NCI-H128 (cell line): ENCODE results near the gene SYNPO2L.

Experiments
- DNase-seq: peaks from one replicate; lab custom pipeline; 2025; ENCODE audit not compliant: unreplicated experiment; lab: John Stamatoyannopoulos, UW

SYNPO2L gene

DNA sequence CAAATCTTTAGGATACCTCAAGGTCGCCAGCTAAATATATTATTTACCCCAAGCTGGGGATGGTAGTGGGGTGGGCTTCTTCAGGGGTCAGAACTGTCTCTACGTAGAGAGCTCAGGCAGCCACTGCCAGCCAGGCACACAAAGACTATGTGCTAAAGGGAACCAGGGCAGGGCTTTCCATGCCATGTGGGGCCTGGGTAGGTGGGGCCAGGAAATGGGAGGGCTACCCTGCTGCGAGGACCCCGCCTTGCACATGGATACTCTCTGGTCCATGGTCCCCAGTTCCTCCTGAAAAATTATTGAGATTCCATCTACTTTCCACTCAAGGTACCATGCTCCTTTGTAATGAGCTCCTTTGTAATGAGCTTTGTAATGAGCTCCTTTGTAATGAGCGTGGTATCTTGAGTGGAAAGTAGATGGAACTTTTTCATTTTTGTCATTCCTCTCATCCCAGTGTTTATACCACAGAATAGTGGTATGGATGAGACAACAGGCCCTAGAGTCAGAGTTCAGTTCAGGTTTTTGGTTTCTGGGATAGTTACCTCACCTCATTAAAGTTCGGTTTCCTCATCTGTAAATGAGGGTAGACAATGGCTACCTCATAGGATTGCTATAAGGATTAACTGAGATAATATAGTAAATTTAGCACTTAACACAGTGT is 5.8 kb downstream of the SYNPO2L start:
- no peak for DNase-seq

DNA sequence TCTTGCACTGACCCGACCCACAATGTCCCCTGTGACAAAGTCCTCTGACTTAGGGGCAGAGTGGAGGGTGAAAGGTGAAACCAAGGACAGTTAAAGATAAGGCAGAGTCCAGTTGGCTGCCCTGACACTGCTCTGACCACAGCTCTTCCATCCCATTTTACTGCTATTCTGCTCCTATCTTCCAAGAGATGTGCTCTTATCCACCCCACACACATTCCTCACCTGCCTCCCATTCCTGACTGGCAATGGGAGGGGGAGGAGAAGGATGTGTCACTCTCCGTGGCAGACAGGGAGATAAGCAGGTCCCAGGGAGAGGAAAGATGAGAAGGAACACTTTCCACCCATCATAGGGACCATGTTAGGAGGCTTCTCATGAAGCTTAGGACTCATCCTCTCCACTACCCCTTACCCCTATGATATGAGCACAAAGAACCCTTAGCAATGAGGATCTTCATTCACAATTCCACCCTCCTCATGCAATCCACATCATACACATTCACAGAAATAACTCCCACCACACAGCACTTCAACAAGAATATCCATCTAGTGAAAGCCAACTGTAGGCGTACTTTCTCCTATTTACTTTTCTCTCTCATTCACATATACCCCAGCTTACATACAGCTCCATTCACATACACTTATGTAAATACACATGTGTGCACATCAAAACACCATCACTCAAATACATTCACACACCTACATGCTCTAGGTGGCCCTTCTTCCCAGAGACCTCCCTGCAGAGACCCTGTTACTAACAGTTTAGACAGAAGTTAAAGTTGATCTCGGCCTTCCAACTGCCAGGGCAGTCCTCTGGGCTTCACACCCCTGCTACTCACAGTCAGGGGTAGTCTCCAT is 6.6 kb downstream of the SYNPO2L start:
- DNase-seq, result no peak

DNA sequence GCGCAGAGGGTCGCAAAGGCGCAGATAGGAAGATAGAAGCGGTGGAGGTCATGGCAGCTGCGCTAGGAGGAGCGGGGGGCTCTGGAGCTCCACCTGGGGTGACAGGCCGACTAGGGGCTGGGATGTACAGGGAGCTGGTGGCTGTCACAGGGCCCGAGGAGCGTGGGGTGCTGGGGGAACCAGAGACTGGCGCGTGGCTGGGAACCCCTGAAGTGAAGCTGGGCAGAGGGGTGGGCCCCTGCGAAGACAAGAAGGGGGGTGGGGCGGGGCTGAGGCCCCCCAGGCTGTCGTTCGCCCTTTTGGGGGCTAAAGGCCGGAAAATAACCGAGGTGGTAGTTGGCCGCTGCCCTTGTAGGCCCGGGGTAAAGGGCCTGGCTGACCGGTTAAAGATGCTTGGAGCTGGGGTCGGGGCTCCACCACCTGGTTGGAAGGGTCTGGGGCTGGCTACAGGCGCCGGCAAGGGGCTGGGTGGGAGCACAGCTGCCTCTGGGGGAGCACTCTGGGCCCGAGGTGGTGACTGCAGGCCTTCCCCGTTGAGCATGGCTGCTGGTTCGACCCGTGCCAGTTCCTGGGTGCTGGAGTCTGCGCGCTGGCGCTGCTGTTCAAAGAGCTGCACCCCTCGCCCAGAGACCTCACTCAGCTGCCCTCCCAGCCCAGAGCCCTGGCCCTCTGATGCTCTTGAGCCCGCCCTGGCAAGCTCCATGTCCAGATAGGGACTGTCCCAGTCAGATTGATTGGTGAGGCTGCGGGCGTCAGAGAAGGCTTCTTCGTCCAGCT is 7.8 kb downstream of the SYNPO2L start:
- DNase-seq, result no peak

DNA sequence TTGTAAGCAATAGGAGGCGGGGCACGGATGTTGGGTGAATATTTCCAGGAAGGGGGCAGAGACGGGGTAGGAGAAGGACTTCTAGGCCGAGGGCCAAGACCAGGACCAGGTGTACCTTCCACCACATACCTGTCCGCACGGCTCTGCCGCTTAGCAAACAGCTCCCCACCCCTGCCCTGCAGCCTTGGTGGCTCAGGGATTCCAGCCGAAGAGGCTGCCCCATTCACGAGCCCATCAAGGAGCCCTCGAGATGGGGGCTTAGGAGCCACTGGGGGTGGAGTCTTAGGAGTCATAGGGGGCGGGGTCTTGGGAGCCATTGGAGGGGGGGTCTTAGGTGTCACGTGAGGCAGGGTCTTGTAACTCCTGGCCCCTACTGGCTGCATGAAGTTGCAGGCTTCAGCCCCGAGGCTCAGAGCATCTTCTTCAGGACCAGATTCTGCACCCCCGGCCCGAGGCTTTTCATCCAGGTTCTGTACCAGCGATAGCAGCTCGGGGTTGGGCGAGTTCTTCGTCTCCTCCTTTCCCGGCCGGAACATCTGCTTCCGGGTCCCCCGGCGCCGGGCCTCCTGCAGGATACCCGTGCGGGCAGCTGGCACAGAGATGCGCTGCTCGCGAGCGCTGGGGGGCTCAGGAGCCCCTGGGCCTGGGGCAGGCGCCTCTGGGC is 8.5 kb downstream of the SYNPO2L start:
- no peak for DNase-seq

DNA sequence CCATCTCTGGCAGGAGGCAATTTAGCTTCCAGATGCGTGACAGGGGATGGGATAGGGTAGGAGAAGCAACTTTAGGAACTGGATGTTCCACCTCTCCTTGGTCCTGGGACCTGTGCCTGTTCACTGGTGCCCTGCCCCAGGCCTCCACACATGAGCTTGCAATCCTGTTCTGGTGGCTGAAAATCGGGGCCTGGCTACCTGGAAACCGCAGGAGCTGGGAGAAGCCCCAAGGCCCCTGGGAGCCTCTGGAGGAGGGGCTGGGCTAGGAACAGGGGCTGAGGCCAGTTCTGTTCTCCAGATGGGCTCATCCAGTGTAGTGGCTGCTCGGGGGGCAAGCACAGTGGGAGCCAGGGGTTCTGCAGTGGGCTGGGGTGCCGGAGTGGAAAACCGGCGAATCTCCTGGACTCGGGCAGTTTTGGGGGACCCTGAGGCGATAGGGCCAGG is 9.2 kb downstream of the SYNPO2L start:
- no peak for DNase-seq

DNA sequence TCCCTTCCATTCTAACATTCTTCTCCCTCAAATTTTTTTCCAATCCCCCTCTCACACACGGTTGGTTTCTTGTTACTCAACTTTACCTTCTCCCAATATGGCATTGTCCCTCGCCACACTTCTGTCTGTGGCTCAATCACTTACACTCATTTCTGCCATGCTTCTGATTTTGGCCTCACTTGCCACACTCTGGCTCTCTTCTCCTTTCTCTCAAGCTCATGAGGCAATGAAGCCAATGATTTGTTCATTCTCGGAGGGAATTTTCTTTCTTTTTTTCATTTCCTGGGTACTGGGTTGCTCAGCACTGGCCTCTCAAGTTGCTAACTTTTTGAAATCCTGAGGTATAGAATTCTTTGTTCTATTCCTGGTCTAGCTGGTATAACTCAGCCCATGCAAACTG is 10.6 kb downstream of the SYNPO2L start:
- no peak for DNase-seq

DNA sequence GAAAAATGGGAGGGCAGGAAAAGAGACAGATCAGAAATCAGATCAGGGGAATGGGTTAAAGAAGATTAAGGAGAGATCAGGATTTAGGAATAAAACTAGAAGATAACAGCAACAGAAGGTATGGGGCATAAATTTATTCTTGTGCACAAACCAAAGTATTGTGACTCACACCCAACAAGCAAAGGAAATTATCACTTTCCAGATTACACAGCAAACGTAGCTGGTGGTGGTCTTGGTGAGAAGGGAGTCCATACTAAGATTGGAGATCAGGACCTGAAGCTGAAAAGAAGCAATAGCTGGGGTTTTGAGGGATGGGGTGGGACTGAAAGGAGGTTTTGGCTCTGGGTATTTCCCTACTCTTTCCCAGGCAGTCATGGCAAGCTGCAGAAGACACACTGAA is 11.1 kb downstream of the SYNPO2L start:
- no peak for DNase-seq

DNA sequence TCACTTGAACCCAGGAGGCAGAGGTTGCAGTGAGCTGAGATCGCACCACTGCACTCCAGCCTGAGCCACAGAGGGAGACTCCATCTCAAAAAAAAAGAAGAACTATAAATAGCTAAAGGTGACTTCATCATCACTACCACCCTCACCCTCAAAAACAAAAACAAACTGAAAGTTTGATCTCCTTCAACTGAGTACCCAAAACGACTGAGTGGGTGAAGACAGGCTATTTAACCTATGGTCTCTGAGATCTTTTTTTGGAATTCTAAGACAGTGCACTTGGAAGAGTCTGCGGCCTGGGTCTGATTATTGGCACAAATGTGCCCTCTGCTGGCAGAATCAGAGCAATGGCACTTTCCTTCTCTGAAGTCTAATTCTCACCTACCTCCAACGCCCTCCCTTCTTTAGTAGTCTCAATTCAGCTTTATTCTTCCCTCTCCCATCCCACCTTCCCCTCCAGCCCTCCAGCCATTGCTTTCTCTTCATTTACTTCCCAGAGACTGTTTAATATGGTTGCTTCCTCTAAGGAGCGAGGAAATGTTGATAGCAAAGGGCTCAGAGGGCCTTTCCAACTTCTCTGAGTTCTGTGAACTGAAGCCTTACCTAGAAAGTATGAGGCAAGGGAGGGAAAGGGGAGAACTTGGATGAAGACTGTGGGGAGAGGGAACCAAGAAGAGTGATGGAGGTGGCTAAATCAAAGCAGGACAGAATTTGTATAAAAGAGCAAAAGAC is 11.7 kb downstream of the SYNPO2L start:
- DNase-seq, result peak; percentile 28

DNA sequence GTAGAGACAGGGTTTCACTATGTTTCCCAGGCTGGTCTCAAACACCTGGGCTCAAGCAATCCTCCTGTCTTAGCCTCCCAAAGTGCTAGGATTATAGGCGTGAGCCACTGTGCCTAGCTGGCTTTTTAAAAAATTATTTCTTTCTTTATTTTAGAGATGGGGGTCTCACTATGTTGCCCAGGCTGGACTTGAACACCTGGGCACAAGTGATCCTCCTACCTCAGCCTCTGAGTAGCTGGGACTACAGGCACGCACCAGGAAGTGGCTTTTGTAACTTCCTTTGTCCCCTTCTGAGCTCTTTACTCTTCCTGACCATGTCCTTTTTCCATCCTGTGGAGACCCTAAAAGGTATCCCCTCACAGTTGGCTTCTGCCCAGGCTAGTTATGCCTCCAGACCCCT is 12.5 kb downstream of the SYNPO2L start:
- no peak for DNase-seq

DNA sequence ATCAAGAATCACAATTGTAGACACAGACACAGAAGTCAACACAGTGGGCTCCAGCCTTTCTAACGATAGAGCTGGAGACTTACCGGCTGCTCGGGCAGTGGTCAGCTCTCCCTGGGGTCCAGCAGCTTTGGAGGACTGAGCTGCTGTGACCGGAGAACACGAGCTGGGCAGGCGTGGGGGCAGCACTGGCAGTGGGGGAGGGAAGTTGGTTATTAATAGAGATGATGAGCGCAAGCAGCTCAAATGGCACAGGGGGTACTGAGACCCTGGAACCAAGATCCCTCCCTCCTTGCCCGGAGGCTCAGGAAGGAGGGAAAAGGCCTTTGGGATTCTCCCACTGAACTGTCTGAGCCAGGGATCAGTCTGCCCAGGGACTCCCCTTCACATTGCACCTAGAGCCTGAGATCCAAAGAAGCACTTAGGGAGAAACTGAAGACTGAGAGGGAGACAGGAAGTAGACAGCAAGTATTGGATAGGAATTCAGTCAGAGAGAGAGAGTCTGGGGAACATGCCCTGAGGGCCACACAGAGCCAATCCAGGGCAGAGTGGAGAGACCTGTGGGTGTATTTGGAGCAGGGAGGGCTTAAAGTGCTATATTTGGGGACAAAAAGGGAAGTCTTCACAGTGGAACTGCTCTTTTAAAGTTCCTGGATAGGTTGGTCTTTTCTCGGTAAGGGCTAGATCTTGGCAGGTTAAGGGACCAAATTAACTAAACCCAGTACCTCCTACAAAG is 14.3 kb downstream of the SYNPO2L start, which contains the start of gene MYOZ1:
Gene MYOZ1, minus strand, starts transcription at position 147 of the 733 bp plus-strand sequence. CDS start 1,457 bp downstream, outside the sequence.
- DNase-seq, result no peak

DNA sequence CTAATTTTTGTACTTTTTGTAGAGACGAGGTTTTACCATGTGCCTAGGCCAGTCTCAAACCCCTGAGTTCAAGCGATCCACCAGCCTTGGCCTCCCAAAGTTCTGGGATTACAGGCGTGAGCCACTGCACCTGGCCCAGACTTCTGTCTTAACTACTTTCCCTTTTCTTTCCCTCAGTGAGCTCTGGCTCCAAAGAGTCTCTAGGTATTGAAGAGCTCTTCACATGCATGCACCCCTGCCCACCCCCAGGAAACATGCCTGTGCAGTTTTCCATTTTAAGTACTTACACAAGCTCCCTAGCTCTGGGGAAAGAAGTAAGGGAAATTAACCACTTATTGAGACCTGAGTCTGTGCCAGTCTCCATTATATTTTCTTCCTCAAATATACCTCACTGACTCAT is 16.5 kb downstream of the SYNPO2L start:
- no peak for DNase-seq

DNA sequence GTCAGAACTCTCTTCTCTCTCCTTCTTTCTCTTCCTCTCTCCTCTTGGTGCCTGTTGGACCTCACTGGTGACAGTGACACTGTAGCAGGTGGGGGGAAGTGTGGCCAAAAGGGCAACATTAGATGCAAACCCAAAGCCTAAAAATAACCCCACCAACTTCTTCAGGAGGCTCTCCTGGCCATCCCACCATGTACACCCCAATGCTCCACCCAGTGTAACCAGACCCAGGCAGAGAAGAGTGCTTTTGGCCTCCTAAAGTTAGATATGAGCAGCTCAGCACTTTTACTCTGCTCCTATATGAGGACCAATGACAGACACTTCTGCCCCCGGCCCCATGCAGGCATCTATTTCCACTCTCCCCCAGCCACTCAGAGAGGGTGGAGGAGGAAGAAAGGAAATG is 20.0 kb downstream of the SYNPO2L start:
- no peak for DNase-seq

DNA sequence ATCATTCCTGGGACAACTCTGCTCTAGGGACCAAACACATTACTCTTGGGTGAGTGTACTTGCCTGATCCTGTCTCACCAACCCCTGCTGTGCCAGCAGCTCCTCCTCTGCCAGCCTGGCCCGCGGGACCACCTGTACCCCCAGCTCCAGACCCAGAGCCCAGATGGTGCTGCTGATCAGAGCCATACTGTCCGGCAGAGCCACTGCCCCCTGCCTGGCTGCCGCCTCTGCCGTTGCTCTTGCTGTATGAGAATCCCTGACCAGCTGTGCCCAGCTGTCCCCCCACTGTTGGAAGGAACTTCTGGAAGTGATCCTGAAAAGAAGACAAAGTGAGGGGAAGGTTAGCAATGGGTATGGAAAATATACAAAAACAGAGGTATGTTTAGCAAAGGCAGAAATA is 21.4 kb downstream of the SYNPO2L start:
- DNase-seq, result no peak

DNA sequence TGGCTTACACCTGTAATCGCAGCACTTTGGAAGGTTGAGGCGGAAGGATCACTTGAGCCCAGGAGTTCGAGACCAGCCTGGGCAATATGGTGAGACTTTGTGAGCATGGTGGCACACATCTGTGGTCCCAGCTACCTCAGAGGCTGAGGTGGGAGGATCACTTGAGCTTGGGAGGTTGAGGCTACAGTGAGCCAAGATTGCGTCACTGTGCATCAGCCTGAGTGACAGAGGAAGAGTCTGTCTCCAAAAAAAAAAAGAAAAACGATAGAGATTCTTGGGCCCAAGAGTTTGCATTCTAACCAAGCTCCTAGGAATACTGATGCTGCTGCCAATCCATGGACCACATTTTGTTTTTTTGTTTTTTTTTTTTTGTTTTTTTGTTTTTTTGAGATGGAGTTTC is 26.7 kb downstream of the SYNPO2L start:
- DNase-seq, result no peak

DNA sequence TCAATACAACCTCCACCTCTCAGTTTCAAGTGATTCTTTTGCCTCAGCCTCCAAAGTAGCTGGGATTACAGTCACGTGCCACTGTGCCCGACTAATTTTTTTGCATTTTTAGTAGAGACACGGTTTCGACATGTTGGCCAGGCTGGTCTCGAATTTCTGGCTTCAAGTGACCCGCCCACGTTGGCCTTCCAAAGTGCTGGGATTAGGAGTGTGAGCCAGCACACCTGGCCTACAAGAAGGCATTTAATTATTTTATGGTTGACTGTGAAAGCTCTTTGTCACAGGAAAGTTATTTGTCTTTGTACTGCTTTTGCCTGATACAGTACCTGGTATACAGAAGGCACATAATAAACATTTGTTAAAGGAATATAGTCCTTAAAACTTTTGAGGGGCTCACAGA is 27.4 kb downstream of the SYNPO2L start:
- no peak for DNase-seq

DNA sequence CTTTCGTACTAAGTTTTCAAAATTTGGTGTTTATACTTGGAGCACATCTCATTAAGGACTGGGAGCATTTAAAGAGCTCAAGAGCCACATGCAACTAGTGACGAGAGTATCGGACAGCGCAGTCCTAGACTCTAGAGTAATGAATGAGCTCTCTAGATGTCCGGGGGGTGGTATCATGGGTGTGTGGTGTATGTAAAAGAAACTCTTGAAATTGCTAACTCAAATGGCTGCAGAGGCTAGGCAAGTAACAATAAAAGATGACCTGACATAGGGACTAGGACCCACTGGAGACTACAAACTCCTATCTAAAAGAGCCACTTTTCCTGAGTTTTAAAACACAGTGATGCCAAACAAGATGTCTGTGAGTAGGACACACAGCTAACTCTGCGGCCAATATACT is 28.5 kb downstream of the SYNPO2L start:
- DNase-seq, result no peak

DNA sequence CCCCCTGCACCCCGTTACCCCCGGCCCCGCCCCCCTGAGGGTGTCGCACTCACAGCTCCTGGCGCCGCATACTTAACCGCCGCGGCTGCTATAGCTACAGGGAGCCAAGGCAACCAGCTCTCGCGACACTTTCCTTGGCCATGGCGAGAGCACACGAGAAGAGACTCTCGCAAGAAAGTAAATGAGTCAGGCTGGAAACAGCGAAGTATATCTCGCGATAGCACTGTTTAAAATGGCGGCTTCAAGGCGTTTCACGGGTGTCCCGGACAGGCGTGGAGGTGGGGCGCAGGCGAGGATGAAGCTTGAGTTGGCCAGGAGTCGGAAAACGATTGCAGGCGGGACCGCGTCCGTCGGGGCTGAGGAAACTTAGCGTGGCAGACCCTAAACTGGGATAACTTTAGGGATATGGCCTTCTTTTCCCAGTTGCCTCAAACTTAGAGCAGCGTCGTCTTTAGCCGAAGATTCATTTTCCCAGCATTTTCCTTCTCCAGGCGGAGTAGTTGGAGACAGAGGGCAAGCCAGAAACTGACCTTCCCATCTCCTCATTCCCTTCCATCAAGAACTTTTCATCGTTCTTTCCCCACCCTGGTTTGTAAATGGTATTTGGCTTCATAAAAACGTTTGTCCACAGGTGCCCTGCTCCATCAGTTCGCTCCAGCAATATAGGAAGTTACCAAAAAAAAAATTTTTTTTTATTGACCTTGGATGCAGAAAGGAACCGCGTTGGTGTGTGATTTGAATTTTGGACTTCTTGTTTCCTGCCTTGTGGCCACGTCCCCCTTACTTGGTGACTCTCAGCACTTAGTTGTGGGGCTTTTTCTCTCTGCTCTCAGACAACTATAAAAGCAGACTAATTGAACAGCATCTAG is 29.7 kb downstream of the SYNPO2L start:
- peak; percentile 92 for DNase-seq

DNA sequence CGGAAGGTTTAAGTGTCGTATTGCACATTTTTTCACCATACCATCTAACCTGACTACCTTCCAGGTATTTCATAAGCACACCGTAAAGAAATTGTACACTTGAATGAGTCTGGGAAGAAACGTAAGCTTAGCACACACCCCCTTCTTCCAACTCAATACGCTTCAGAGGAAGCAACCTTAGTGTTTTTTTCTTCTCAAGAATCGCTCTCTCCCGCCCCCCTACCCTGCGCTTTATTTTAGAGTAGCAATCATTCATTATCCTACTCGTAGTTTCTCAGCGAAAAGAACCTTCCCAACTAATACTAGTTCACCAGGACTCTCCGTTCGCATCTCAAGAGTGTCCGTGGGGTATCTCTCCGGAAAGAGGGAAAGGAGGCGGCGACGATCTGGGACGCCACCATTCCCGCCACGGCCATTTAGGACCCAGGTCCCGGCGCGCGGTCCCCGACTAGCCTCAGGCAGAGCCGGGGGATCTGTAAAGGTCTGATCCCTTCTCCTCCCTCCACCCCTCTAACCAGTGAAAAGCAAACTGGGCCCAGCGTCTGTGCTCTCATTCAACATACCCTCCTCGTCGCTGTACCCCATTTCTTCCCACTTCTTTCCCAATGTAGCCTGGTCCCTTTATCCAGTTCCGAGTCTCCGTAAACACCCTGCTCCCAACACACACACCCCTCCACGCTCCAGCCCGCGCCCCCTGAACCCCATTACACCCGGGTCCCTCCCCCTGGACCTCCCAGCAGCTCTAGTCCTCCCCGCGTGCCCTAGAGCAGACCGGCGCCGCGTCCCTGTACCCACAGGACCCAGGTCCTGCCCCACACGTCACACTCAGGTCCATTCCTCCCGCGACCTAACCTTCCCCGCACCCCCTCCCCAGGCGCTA is 30.6 kb downstream of the SYNPO2L start:
- DNase-seq, result no peak
